ENCODE measurements around the gene FOXO3. TPM values are rescaled to one million over a fixed set of nuclear protein-coding genes. Genes with fewer than 3 reads are reported as not detected.
A peak's percentile ranks its signal among the peaks of the same experiment; 100 is the strongest.

FOXO3 gene
- total and polyA plus RNA-seq, 3 experiments from 2014 or later, result 14.1 to 31.1 (median 15.0) TPM

GRCh38 chr6:108630050-108630714 is 69.5 kb downstream of the FOXO3 start:
- Histone ChIP-seq H3K27ac (ENCODE audit: low read depth, low read length) (peak overlapping the region; percentile 10), H3K4me1 (ENCODE audit: insufficient read depth, low read length) (peaks cover 36% of the 10 kb centered on the region), H3K36me3 (ENCODE audit: insufficient read depth, low read length) (no peaks in the 10 kb centered on the region), H3K4me3 (ENCODE audit: low read length) (no peak overlapping the region), H3K27me3 (ENCODE audit: insufficient read depth, low read length, poor library complexity, severe bottlenecking) (no peaks in the 10 kb centered on the region), H3K9me3 (ENCODE audit: low read length) (no peaks in the 10 kb centered on the region)
- CTCF ChIA-PET, result no interaction called here
- Mint-ChIP-seq H3K9me3 (no peaks in the 10 kb centered on the region), H3K36me3 (no peaks in the 10 kb centered on the region), H3K4me1 (peaks cover 81 to 93% (median 93%) of the 10 kb centered on the region in 3 donors), H3K27me3 (no peaks in the 10 kb centered on the region), H3K4me3 (peak overlapping the region in 1 of 7 donors; percentile 14), H3K27ac (peak overlapping the region; percentile 0 to 70 (median 42))
- peak in 1 of 5 donors; percentile 34 for DNase-seq
- POLR2A ChIA-PET, result no interaction called here

- Histone ChIP-seq H3K27me3 (ENCODE audit: insufficient read depth, low read length, poor library complexity, severe bottlenecking) (no peaks in the 10 kb centered on the region), H3K4me3 (ENCODE audit: low read length) (no peak overlapping the region), H3K36me3 (ENCODE audit: insufficient read depth, low read length) (no peaks in the 10 kb centered on the region), H3K4me1 (ENCODE audit: insufficient read depth, low read length) (peaks cover 43% of the 10 kb centered on the region), H3K9me3 (ENCODE audit: low read length) (no peaks in the 10 kb centered on the region), H3K27ac (ENCODE audit: low read depth, low read length) (no peak overlapping the region)
- Mint-ChIP-seq H3K4me1 (peaks cover 82 to 93% (median 91%) of the 10 kb centered on the region in 3 donors), H3K9me3 (no peaks in the 10 kb centered on the region), H3K27me3 (no peaks in the 10 kb centered on the region), H3K27ac (peak overlapping the region in 1 of 8 donors; percentile 64), H3K4me3 (no peak overlapping the region), H3K36me3 (no peaks in the 10 kb centered on the region)
- DNase-seq, result no peak
- ChIA-PET POLR2A (no interaction called here), CTCF (no interaction called here)
Measured at GRCh38 chr6:108632441-108632840, 71.7 kb downstream of the FOXO3 start.

GRCh38 chr6:108633436-108633835 is 72.7 kb downstream of the FOXO3 start:
- Mint-ChIP-seq H3K4me1 (peaks cover 77 to 90% (median 90%) of the 10 kb centered on the region in 3 donors), H3K27ac (peak overlapping the region in 1 of 8 donors; percentile 0), H3K27me3 (no peaks in the 10 kb centered on the region), H3K9me3 (no peaks in the 10 kb centered on the region), H3K36me3 (no peaks in the 10 kb centered on the region), H3K4me3 (no peak overlapping the region)
- H3K9me3 ChIP-seq (ENCODE audit: low read length), result no peaks in the 10 kb centered on the region
- ChIA-PET CTCF (no interaction called here), POLR2A (no interaction called here)
- peaks cover 33% of the 10 kb centered on the region for H3K4me1 ChIP-seq (ENCODE audit: insufficient read depth, low read length)
- no peak overlapping the region for H3K4me3 ChIP-seq (ENCODE audit: low read length)
- no peaks in the 10 kb centered on the region for H3K27me3 ChIP-seq (ENCODE audit: insufficient read depth, low read length, poor library complexity, severe bottlenecking)
- H3K27ac ChIP-seq (ENCODE audit: low read depth, low read length), result no peak overlapping the region
- DNase-seq, result no peak
- no peaks in the 10 kb centered on the region for H3K36me3 ChIP-seq (ENCODE audit: insufficient read depth, low read length)

DNA sequence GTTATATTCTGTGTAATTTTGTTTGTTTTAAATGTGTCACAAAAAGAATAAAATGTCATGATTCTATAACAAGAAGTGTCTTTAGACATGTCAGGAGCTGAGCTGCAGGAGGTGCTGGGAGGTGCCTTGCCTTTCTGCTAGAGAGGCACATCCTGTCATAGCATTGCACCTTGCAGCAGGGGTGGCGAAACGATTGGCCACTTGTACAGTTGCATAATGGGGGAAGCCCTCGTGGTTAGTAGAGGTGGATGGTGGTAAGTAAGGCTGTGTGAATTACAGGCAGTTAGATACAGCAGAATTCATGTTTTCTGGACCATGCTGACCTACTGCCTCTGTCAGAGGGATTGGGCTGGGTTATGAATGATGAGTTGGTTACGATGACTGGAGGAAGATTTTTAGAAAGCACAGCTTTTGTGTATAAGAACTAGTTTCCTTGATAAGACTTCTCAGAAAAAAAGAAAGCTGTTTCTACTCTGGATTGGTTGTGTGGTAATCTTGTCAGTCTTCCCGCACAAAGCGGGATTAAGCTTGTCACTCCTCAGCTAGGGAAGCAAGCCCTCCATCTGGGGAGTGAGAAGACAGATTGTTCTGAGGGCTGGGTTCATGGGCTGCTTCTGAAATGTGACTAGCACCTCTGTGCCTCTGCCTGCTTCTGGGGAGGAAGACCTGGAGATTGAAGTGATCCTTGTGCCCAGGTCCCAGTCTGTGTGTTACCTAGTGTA is 74.9 kb downstream of the FOXO3 start:
- H3K9me3 Mint-ChIP-seq, result no peaks in the 10 kb centered on the region
- Histone ChIP-seq H3K27ac (ENCODE audit: low read depth, low read length) (no peak overlapping the region), H3K4me3 (ENCODE audit: low read length) (no peak overlapping the region), H3K27me3 (ENCODE audit: insufficient read depth, low read length, poor library complexity, severe bottlenecking) (no peaks in the 10 kb centered on the region), H3K36me3 (ENCODE audit: insufficient read depth, low read length) (no peaks in the 10 kb centered on the region), H3K4me1 (ENCODE audit: insufficient read depth, low read length) (peaks cover 15% of the 10 kb centered on the region), H3K9me3 (ENCODE audit: low read length) (no peaks in the 10 kb centered on the region)
- H3K27ac Mint-ChIP-seq, result peak overlapping the region in 7 of 8 donors; percentile 3 to 84 (median 72)
- no peaks in the 10 kb centered on the region for H3K27me3 Mint-ChIP-seq
- CTCF ChIA-PET, result interaction anchor here (1.4 kb wide), 1 partner anchor 79 kb away, joined by 3 read pairs; no protein-coding TSS in a partner anchor
- peaks cover 63 to 87% (median 85%) of the 10 kb centered on the region in 3 donors for H3K4me1 Mint-ChIP-seq
- peak overlapping the region in 5 of 7 donors; percentile 1 to 78 (median 55) for H3K4me3 Mint-ChIP-seq
- POLR2A ChIA-PET, result no interaction called here
- peak; percentile 33 to 71 (median 48) for DNase-seq
- no peaks in the 10 kb centered on the region for H3K36me3 Mint-ChIP-seq

- no peak for DNase-seq
- POLR2A ChIA-PET, result no interaction called here
- no peaks in the 10 kb centered on the region for H3K9me3 Mint-ChIP-seq
- H3K4me3 Mint-ChIP-seq, result no peak overlapping the region
- H3K4me1 Mint-ChIP-seq, result peaks cover 54 to 82% (median 68%) of the 10 kb centered on the region in 3 donors
- H3K27ac Mint-ChIP-seq, result peak overlapping the region in 1 of 8 donors; percentile 17
- CTCF ChIA-PET, result interaction anchor here (1.2 kb wide), 1 partner anchor 80 kb away, joined by 3 read pairs; no protein-coding TSS in a partner anchor
- no peaks in the 10 kb centered on the region for H3K27me3 Mint-ChIP-seq
- no peaks in the 10 kb centered on the region for H3K27me3 ChIP-seq (ENCODE audit: insufficient read depth, low read length, poor library complexity, severe bottlenecking)
- no peak overlapping the region for H3K27ac ChIP-seq (ENCODE audit: low read depth, low read length)
- peaks cover 8% of the 10 kb centered on the region for H3K4me1 ChIP-seq (ENCODE audit: insufficient read depth, low read length)
- peaks cover 0 to 2% (median 0%) of the 10 kb centered on the region in 3 donors for H3K36me3 Mint-ChIP-seq
- H3K36me3 ChIP-seq (ENCODE audit: insufficient read depth, low read length), result no peaks in the 10 kb centered on the region
- H3K9me3 ChIP-seq (ENCODE audit: low read length), result no peaks in the 10 kb centered on the region
- H3K4me3 ChIP-seq (ENCODE audit: low read length), result no peak overlapping the region
Measured at GRCh38 chr6:108637963-108638362, 77.2 kb downstream of the FOXO3 start.

- Mint-ChIP-seq H3K4me3 (peak overlapping the region in 1 of 7 donors; percentile 28), H3K27me3 (no peaks in the 10 kb centered on the region), H3K27ac (no peak overlapping the region), H3K36me3 (peaks cover 0 to 3% (median 2%) of the 10 kb centered on the region in 3 donors), H3K9me3 (no peaks in the 10 kb centered on the region), H3K4me1 (peaks cover 54 to 81% (median 65%) of the 10 kb centered on the region in 3 donors)
- ChIA-PET POLR2A (no interaction called here), CTCF (interaction anchor here (1.2 kb wide), 1 partner anchor 81 kb away, joined by 3 read pairs; no protein-coding TSS in a partner anchor)
- Histone ChIP-seq H3K27ac (ENCODE audit: low read depth, low read length) (no peak overlapping the region), H3K4me1 (ENCODE audit: insufficient read depth, low read length) (peaks cover 8% of the 10 kb centered on the region), H3K9me3 (ENCODE audit: low read length) (no peaks in the 10 kb centered on the region), H3K4me3 (ENCODE audit: low read length) (no peak overlapping the region), H3K36me3 (ENCODE audit: insufficient read depth, low read length) (no peaks in the 10 kb centered on the region), H3K27me3 (ENCODE audit: insufficient read depth, low read length, poor library complexity, severe bottlenecking) (no peaks in the 10 kb centered on the region)
- DNase-seq, result no peak
Measured at GRCh38 chr6:108638993-108639392, 78.3 kb downstream of the FOXO3 start.

GRCh38 chr6:108640104-108640503 is 79.4 kb downstream of the FOXO3 start:
- H3K27me3 Mint-ChIP-seq, result no peaks in the 10 kb centered on the region
- Histone ChIP-seq H3K9me3 (ENCODE audit: low read length) (no peaks in the 10 kb centered on the region), H3K4me1 (ENCODE audit: insufficient read depth, low read length) (peaks cover 8% of the 10 kb centered on the region), H3K27me3 (ENCODE audit: insufficient read depth, low read length, poor library complexity, severe bottlenecking) (no peaks in the 10 kb centered on the region), H3K4me3 (ENCODE audit: low read length) (no peak overlapping the region), H3K36me3 (ENCODE audit: insufficient read depth, low read length) (no peaks in the 10 kb centered on the region), H3K27ac (ENCODE audit: low read depth, low read length) (no peak overlapping the region)
- no peaks in the 10 kb centered on the region for H3K9me3 Mint-ChIP-seq
- peaks cover 0 to 6% (median 2%) of the 10 kb centered on the region in 3 donors for H3K36me3 Mint-ChIP-seq
- H3K4me1 Mint-ChIP-seq, result peaks cover 54 to 84% (median 64%) of the 10 kb centered on the region in 3 donors
- no peak overlapping the region for H3K4me3 Mint-ChIP-seq
- POLR2A ChIA-PET, result no interaction called here
- no peak overlapping the region for H3K27ac Mint-ChIP-seq
- CTCF ChIA-PET, result no interaction called here
- no peak for DNase-seq

DNA sequence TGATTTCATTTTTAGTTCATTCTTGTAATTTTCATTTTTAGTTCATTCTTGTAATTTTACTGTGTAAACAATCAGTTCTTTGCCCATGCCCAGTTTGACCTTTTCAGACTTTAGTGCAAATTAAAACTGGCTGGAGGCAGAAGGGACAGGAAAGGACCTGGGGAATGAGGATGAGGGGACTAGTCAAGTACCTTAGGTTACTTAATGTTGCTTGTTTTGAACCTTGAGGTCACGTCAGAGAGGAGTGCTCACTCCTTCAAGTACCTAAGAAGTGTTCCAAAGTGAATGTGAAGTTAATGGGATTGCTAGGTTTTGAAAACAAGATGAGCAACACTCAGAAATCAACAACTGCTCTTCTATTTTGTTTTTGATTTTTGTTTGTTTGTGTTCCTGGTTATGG is 82.5 kb downstream of the FOXO3 start:
- Mint-ChIP-seq H3K4me3 (no peak overlapping the region), H3K27me3 (no peaks in the 10 kb centered on the region), H3K4me1 (peaks cover 39 to 83% (median 48%) of the 10 kb centered on the region in 3 donors), H3K27ac (no peak overlapping the region), H3K36me3 (peaks cover 0 to 16% (median 2%) of the 10 kb centered on the region in 3 donors), H3K9me3 (no peaks in the 10 kb centered on the region)
- DNase-seq, result no peak
- Histone ChIP-seq H3K36me3 (ENCODE audit: insufficient read depth, low read length) (no peaks in the 10 kb centered on the region), H3K27ac (ENCODE audit: low read depth, low read length) (no peak overlapping the region), H3K4me3 (ENCODE audit: low read length) (no peak overlapping the region), H3K27me3 (ENCODE audit: insufficient read depth, low read length, poor library complexity, severe bottlenecking) (no peaks in the 10 kb centered on the region), H3K9me3 (ENCODE audit: low read length) (no peaks in the 10 kb centered on the region), H3K4me1 (ENCODE audit: insufficient read depth, low read length) (no peaks in the 10 kb centered on the region)
- POLR2A ChIA-PET, result no interaction called here
- CTCF ChIA-PET, result no interaction called here

All from CD8-positive, alpha-beta memory T cell (primary cell).